ENCODE measurements around the gene TMEM18.

DNA sequence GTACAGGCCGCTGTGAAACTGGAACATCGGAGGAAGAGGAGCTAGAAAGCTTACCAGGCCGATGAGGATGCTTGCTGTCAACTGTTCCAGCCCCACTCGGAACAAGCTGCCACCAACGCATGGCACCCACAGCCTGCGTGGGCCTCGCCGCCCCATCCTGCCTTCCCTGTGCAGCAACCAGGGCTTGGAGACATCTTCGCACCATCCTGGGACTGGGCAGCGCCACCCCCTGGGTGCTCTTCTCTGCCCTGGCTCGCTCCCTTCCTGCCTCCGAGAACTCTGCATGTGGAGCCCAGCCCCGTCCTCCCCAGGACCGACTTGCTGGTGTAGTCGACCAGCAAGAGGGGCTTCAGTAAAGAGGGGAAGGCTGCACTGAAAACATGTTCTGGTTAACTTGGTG lies 10.8 kb downstream of the TMEM18 start:
- TF ChIP-seq POLR2A (IDR thresholded peaks at IDR 0.05) (no peak), POLR2AphosphoS5 (IDR thresholded peaks at IDR 0.05) (no peak)
